Activated CD4-positive, alpha-beta memory T cell treated with anti-CD3 and anti-CD28 coated beads, Interleukin-2, amount 10 ng/mL, durations not matched to agents 7 days and 5 days (primary cell): ENCODE data around the gene DTX1. TPM values are rescaled to one million over a fixed set of nuclear protein-coding genes. Genes with fewer than 3 reads are reported as not detected.
A peak's percentile ranks its signal among the peaks of the same experiment; 100 is the strongest.

Experiments
- CTCF ChIA-PET: fragments of 350-600 bp; sonication (Branson Sonifier 250); formaldehyde crosslinking; loops from one replicate; lab custom pipeline; 2021; ENCODE audit warnings: antibody characterized with exemption, inconsistent platforms; lab: Charles Lee
- POLR2A ChIA-PET: fragments of 350-600 bp; sonication (Branson Sonifier 250); formaldehyde crosslinking; loops from one replicate; lab custom pipeline; 2021; ENCODE audit warnings: antibody characterized with exemption; lab: Charles Lee
- DNase-seq: peaks from one replicate; pipeline ENCODE4 v3.0.0-alpha.2; 2020
- H3K27ac Mint-ChIP-seq: one replicate; pipeline ENCODE4 v1.8.0; 2021; ENCODE audit warnings: mild to moderate bottlenecking, mixed read lengths
- H3K27me3 Mint-ChIP-seq: one replicate; pipeline ENCODE4 v1.8.0; 2021; ENCODE audit warnings: mixed read lengths
- H3K36me3 Mint-ChIP-seq: one replicate; pipeline ENCODE4 v1.8.0; 2021; ENCODE audit warnings: low read depth, mixed read lengths
- H3K4me1 Mint-ChIP-seq: one replicate; pipeline ENCODE4 v1.8.0; 2021; ENCODE audit warnings: mixed read lengths
- H3K4me3 Mint-ChIP-seq: one replicate; pipeline ENCODE4 v1.8.0; 2021; ENCODE audit warnings: mild to moderate bottlenecking, mixed read lengths
- H3K9me3 Mint-ChIP-seq: one replicate; pipeline ENCODE4 v1.8.0; 2021; ENCODE audit warnings: mixed read lengths
- total RNA-seq, 2 experiments: library from RNA; stranded (reverse); gene quantifications; one replicate each; pipeline ENCODE4 v1.2.3, GENCODE V29; 2021

Gene DTX1
- total RNA-seq, 2 experiments from 2014 or later, result 0.18 TPM; not detected in 1

- no peak overlapping the region for H3K4me3 Mint-ChIP-seq
- ChIA-PET POLR2A (no interaction called here), CTCF (interaction anchor here (1.5 kb wide), 1 partner anchor 32 kb away, joined by 5 read pairs; no protein-coding TSS in a partner anchor)
- H3K36me3 Mint-ChIP-seq, result peaks cover 3% of the 10 kb centered on the region
- no peak overlapping the region for H3K27ac Mint-ChIP-seq
- H3K9me3 Mint-ChIP-seq, result peaks cover 5% of the 10 kb centered on the region
- peaks cover 12% of the 10 kb centered on the region for H3K27me3 Mint-ChIP-seq
- H3K4me1 Mint-ChIP-seq, result no peaks in the 10 kb centered on the region
- no peak for DNase-seq
Observed at GRCh38 chr12:113120670-113121370, 64.3 kb downstream of the DTX1 start.

- POLR2A ChIA-PET, result no interaction called here
- Mint-ChIP-seq H3K27ac (no peak overlapping the region), H3K36me3 (peaks cover 3% of the 10 kb centered on the region), H3K4me3 (no peak overlapping the region), H3K27me3 (peaks cover 11% of the 10 kb centered on the region), H3K4me1 (no peaks in the 10 kb centered on the region), H3K9me3 (peaks cover 5% of the 10 kb centered on the region)
- DNase-seq, result no peak
- CTCF ChIA-PET, result no interaction called here
Observed at GRCh38 chr12:113127791-113128199, 71.3 kb downstream of the DTX1 start.

GRCh38 chr12:113128802-113129663 lies 72.5 kb downstream of the DTX1 start:
- Mint-ChIP-seq H3K27me3 (peaks cover 7% of the 10 kb centered on the region), H3K4me1 (no peaks in the 10 kb centered on the region), H3K4me3 (no peak overlapping the region), H3K36me3 (peaks cover 3% of the 10 kb centered on the region), H3K9me3 (peaks cover 2% of the 10 kb centered on the region), H3K27ac (no peak overlapping the region)
- ChIA-PET POLR2A (no interaction called here), CTCF (no interaction called here)
- DNase-seq, result no peak

- ChIA-PET POLR2A (no interaction called here), CTCF (no interaction called here)
- Mint-ChIP-seq H3K4me3 (no peak overlapping the region), H3K4me1 (no peaks in the 10 kb centered on the region), H3K27me3 (peaks cover 6% of the 10 kb centered on the region), H3K36me3 (no peaks in the 10 kb centered on the region), H3K9me3 (no peaks in the 10 kb centered on the region), H3K27ac (no peak overlapping the region)
- DNase-seq, result no peak
Observed at GRCh38 chr12:113129664-113130456, 73.3 kb downstream of the DTX1 start.

GRCh38 chr12:113130457-113131135 lies 74.1 kb downstream of the DTX1 start:
- peaks cover 6% of the 10 kb centered on the region for H3K27me3 Mint-ChIP-seq
- no peak overlapping the region for H3K4me3 Mint-ChIP-seq
- peaks cover 2% of the 10 kb centered on the region for H3K4me1 Mint-ChIP-seq
- POLR2A ChIA-PET, result no interaction called here
- DNase-seq, result no peak
- CTCF ChIA-PET, result no interaction called here
- no peaks in the 10 kb centered on the region for H3K9me3 Mint-ChIP-seq
- H3K36me3 Mint-ChIP-seq, result no peaks in the 10 kb centered on the region
- no peak overlapping the region for H3K27ac Mint-ChIP-seq

DNA sequence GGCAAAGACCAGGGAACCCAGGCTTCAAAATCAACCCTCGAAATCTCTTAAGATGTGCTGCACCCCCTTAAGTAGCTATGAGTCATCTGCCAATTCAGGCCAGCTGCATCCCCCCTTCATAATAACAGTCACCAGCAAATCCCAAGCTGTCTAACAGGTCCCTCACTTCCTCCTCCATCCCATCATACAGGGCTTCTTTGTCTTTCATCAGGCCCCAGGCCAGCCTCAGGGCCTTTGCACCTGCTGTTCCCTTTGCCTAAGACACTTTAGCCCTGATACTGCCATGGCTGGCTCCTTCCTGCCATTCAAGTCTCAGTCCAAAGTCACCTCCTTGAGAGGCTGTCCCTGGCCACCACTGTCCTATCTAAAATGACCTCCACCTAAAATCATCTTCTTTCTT lies 75.0 kb downstream of the DTX1 start:
- POLR2A ChIA-PET, result no interaction called here
- no peak for DNase-seq
- no peak overlapping the region for H3K4me3 Mint-ChIP-seq
- no peaks in the 10 kb centered on the region for H3K9me3 Mint-ChIP-seq
- CTCF ChIA-PET, result no interaction called here
- no peaks in the 10 kb centered on the region for H3K36me3 Mint-ChIP-seq
- peaks cover 10% of the 10 kb centered on the region for H3K4me1 Mint-ChIP-seq
- H3K27me3 Mint-ChIP-seq, result peaks cover 11% of the 10 kb centered on the region
- no peak overlapping the region for H3K27ac Mint-ChIP-seq

DNA sequence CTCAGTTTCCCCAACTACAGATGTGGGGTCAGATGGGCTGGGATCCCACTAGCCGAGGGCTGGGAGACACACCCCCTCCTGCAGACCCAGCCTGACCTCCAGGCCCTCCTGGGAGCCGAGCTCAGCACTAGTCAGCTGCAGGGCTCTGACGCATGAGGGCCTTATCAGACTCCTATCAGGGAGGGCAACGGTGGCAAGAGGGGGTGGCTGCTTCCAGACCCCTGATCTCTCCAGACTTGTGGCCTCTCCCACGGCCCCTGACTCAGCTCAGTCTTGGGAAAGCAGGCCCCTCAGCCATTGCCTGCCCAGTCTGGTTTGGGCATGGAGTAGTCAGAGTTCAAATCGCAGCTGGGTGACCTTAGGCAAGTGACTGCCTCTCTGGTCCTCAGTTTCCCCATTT lies 76.5 kb downstream of the DTX1 start:
- POLR2A ChIA-PET, result no interaction called here
- H3K9me3 Mint-ChIP-seq, result no peaks in the 10 kb centered on the region

DNA sequence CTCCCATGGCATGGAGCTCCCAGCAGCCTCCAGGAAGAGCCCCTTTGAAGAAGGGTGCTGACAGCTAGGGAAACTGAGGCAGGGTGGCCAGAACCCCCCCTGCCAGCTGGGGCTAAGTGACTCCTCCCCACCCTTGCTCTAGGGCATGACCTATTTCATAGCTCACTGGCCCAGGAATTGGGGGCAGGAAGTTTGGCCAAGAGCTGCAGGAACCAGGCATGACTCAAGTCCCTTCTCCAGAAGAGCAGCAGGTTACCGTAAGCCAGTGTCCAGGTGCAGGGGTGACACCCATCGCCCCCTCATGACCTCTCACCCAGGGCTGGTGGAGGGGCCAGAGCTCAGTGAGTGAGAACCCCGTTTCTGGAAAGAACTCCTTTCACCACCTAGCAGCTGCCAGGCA lies 77.1 kb downstream of the DTX1 start:
- Mint-ChIP-seq H3K27me3 (peaks cover 7% of the 10 kb centered on the region), H3K36me3 (no peaks in the 10 kb centered on the region), H3K27ac (no peak overlapping the region), H3K9me3 (no peaks in the 10 kb centered on the region), H3K4me1 (peaks cover 13% of the 10 kb centered on the region), H3K4me3 (no peak overlapping the region)
- ChIA-PET CTCF (interaction anchor here (1.6 to 1.7 kb wide), 2 partner anchors 11 to 141 kb away, joined by 3 to 4 read pairs; no protein-coding TSS in a partner anchor), POLR2A (no interaction called here)
- no peak for DNase-seq

More for the DNA sequence above, 76.5 kb downstream of the DTX1 start:
- no peak overlapping the region for H3K27ac Mint-ChIP-seq
- H3K36me3 Mint-ChIP-seq, result no peaks in the 10 kb centered on the region
- peaks cover 13% of the 10 kb centered on the region for H3K4me1 Mint-ChIP-seq
- no peak for DNase-seq
- CTCF ChIA-PET, result interaction anchor here (1.6 kb wide), 1 partner anchor 140 kb away, joined by 3 read pairs; no protein-coding TSS in a partner anchor
- peaks cover 11% of the 10 kb centered on the region for H3K27me3 Mint-ChIP-seq
- H3K4me3 Mint-ChIP-seq, result no peak overlapping the region

GRCh38 chr12:113134071-113134470 lies 77.5 kb downstream of the DTX1 start:
- peaks cover 13% of the 10 kb centered on the region for H3K4me1 Mint-ChIP-seq
- ChIA-PET CTCF (interaction anchor here (0.8 to 1.7 kb wide), 4 partner anchors 11 to 141 kb away, joined by 3 to 5 read pairs (median 4); no protein-coding TSS in a partner anchor), POLR2A (no interaction called here)
- no peak overlapping the region for H3K27ac Mint-ChIP-seq
- no peak for DNase-seq
- H3K4me3 Mint-ChIP-seq, result no peak overlapping the region
- peaks cover 6% of the 10 kb centered on the region for H3K27me3 Mint-ChIP-seq
- no peaks in the 10 kb centered on the region for H3K9me3 Mint-ChIP-seq
- H3K36me3 Mint-ChIP-seq, result no peaks in the 10 kb centered on the region

GRCh38 chr12:113134521-113134951 lies 78.0 kb downstream of the DTX1 start:
- no peaks in the 10 kb centered on the region for H3K9me3 Mint-ChIP-seq
- H3K4me3 Mint-ChIP-seq, result no peak overlapping the region
- ChIA-PET CTCF (interaction anchor here (0.8 to 2.0 kb wide), 4 partner anchors 10 to 86 kb away, joined by 3 to 10 read pairs (median 4); no protein-coding TSS in a partner anchor), POLR2A (no interaction called here)
- H3K36me3 Mint-ChIP-seq, result no peaks in the 10 kb centered on the region
- DNase-seq, result no peak
- peaks cover 6% of the 10 kb centered on the region for H3K27me3 Mint-ChIP-seq
- H3K27ac Mint-ChIP-seq, result no peak overlapping the region
- H3K4me1 Mint-ChIP-seq, result peaks cover 13% of the 10 kb centered on the region

GRCh38 chr12:113135178-113136127 lies 78.9 kb downstream of the DTX1 start, which contains the start of gene RASAL1:
Gene RASAL1, minus strand, starts transcription at chr12:113135761. Its CDS starts 299 bp downstream, at chr12:113135462.
- Mint-ChIP-seq H3K27me3 (peaks cover 6% of the 10 kb centered on the region), H3K4me3 (peak within 1 kb of the TSS; percentile 54), H3K4me1 (peaks cover 14% of the 10 kb centered on the region), H3K9me3 (no peaks in the 10 kb centered on the region), H3K36me3 (no peaks in the 10 kb centered on the region), H3K27ac (no peak within 1 kb of the TSS)
- ChIA-PET CTCF (interaction anchor here (0.8 to 2.0 kb wide), 5 partner anchors 9 to 87 kb away, joined by 3 to 10 read pairs (median 4); no protein-coding TSS in a partner anchor), POLR2A (no interaction called here)
- peak; percentile 66 for DNase-seq
